ENCODE data around the gene RIMS4. TPM values are rescaled to one million over a fixed set of nuclear protein-coding genes. Genes with fewer than 3 reads are reported as not detected.

Gene RIMS4
- total RNA-seq, 1 donor = 0.36 TPM

GRCh38 chr20:44771172-44771535 lies 39.2 kb downstream of the RIMS4 start:
- Histone ChIP-seq H3K4me2 (ENCODE audit: insufficient read depth, low read length) (no peak overlapping the region), H4K20me1 (ENCODE audit: insufficient read depth, low read length) (no peaks in the 10 kb centered on the region), H3K4me1 (ENCODE audit: insufficient read depth, low read length) (no peaks in the 10 kb centered on the region), H3K27me3 (ENCODE audit: insufficient read depth, low read length) (peaks cover 28% of the 10 kb centered on the region), H2AFZ (ENCODE audit: low read length) (no peak overlapping the region), H3K9me3 (ENCODE audit: low read depth, low read length) (no peaks in the 10 kb centered on the region), H3K4me3 (ENCODE audit: insufficient read depth, low read length) (no peak overlapping the region), H3K79me2 (ENCODE audit: insufficient read depth, low read length) (no peaks in the 10 kb centered on the region), H3K27ac (ENCODE audit: low read depth, low read length) (no peak overlapping the region), H3K36me3 (ENCODE audit: insufficient read depth, low read length) (no peaks in the 10 kb centered on the region)
- DNase-seq (ENCODE audit: insufficient read length, low spot score, missing footprints) = no peak
- TF ChIP-seq, protein P1, sequence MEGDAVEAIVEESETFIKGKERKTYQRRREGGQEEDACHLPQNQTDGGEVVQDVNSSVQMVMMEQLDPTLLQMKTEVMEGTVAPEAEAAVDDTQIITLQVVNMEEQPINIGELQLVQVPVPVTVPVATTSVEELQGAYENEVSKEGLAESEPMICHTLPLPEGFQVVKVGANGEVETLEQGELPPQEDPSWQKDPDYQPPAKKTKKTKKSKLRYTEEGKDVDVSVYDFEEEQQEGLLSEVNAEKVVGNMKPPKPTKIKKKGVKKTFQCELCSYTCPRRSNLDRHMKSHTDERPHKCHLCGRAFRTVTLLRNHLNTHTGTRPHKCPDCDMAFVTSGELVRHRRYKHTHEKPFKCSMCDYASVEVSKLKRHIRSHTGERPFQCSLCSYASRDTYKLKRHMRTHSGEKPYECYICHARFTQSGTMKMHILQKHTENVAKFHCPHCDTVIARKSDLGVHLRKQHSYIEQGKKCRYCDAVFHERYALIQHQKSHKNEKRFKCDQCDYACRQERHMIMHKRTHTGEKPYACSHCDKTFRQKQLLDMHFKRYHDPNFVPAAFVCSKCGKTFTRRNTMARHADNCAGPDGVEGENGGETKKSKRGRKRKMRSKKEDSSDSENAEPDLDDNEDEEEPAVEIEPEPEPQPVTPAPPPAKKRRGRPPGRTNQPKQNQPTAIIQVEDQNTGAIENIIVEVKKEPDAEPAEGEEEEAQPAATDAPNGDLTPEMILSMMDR (IDR thresholded peaks at IDR 0.05; ENCODE audit: extremely low read depth, low read depth, low read length) = no peak

GRCh38 chr20:44770484-44771171 lies 39.7 kb downstream of the RIMS4 start:
- no peak overlapping the region for H3K4me3 ChIP-seq (ENCODE audit: insufficient read depth, low read length)
- no peaks in the 10 kb centered on the region for H3K36me3 ChIP-seq (ENCODE audit: insufficient read depth, low read length)
- no peak overlapping the region for H2AFZ ChIP-seq (ENCODE audit: low read length)
- no peaks in the 10 kb centered on the region for H4K20me1 ChIP-seq (ENCODE audit: insufficient read depth, low read length)
- TF ChIP-seq, protein P1 (IDR thresholded peaks at IDR 0.05; ENCODE audit: extremely low read depth, low read depth, low read length) = no peak
- no peaks in the 10 kb centered on the region for H3K79me2 ChIP-seq (ENCODE audit: insufficient read depth, low read length)
- H3K4me1 ChIP-seq (ENCODE audit: insufficient read depth, low read length) = no peaks in the 10 kb centered on the region
- no peaks in the 10 kb centered on the region for H3K9me3 ChIP-seq (ENCODE audit: low read depth, low read length)
- H3K27ac ChIP-seq (ENCODE audit: low read depth, low read length) = no peak overlapping the region
- no peak for DNase-seq (ENCODE audit: insufficient read length, low spot score, missing footprints)
- peaks cover 28% of the 10 kb centered on the region for H3K27me3 ChIP-seq (ENCODE audit: insufficient read depth, low read length)
- no peak overlapping the region for H3K4me2 ChIP-seq (ENCODE audit: insufficient read depth, low read length)

DNA sequence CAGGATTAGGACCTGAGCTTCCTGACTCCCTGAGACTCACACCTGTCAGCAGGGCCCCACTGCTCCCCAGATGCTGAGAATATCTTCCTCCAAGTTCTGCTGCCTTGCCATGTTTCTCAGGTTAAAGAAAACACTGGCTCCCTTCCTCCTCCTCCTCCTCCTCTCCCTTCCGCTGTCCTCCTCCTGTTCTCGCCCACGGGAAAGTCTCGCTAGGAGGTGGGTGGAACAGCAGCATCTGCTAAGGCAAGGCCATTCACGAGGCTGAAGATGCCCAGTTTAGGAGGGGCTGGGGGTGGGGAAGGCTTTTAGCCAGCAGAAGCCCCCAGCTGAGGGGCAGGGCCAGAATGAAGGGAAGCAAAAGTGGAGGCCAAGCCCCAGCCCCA lies 40.9 kb downstream of the RIMS4 start:
- Histone ChIP-seq H3K4me1 (ENCODE audit: insufficient read depth, low read length) (no peaks in the 10 kb centered on the region), H3K27me3 (ENCODE audit: insufficient read depth, low read length) (peaks cover 34% of the 10 kb centered on the region), H4K20me1 (ENCODE audit: insufficient read depth, low read length) (no peaks in the 10 kb centered on the region), H3K4me2 (ENCODE audit: insufficient read depth, low read length) (no peak overlapping the region), H3K79me2 (ENCODE audit: insufficient read depth, low read length) (no peaks in the 10 kb centered on the region), H3K36me3 (ENCODE audit: insufficient read depth, low read length) (no peaks in the 10 kb centered on the region), H3K9me3 (ENCODE audit: low read depth, low read length) (no peaks in the 10 kb centered on the region), H2AFZ (ENCODE audit: low read length) (no peak overlapping the region), H3K27ac (ENCODE audit: low read depth, low read length) (no peak overlapping the region), H3K4me3 (ENCODE audit: insufficient read depth, low read length) (no peak overlapping the region)
- no peak for DNase-seq (ENCODE audit: insufficient read length, low spot score, missing footprints)
- TF ChIP-seq, protein P1 (IDR thresholded peaks at IDR 0.05; ENCODE audit: extremely low read depth, low read depth, low read length) = no peak

GRCh38 chr20:44768854-44769480 lies 41.4 kb downstream of the RIMS4 start:
- no peaks in the 10 kb centered on the region for H4K20me1 ChIP-seq (ENCODE audit: insufficient read depth, low read length)
- H3K4me3 ChIP-seq (ENCODE audit: insufficient read depth, low read length) = no peak overlapping the region
- no peak overlapping the region for H3K4me2 ChIP-seq (ENCODE audit: insufficient read depth, low read length)
- no peaks in the 10 kb centered on the region for H3K4me1 ChIP-seq (ENCODE audit: insufficient read depth, low read length)
- H3K79me2 ChIP-seq (ENCODE audit: insufficient read depth, low read length) = no peaks in the 10 kb centered on the region
- no peak overlapping the region for H3K27ac ChIP-seq (ENCODE audit: low read depth, low read length)
- no peaks in the 10 kb centered on the region for H3K9me3 ChIP-seq (ENCODE audit: low read depth, low read length)
- peaks cover 36% of the 10 kb centered on the region for H3K27me3 ChIP-seq (ENCODE audit: insufficient read depth, low read length)
- DNase-seq (ENCODE audit: insufficient read length, low spot score, missing footprints) = no peak
- H2AFZ ChIP-seq (ENCODE audit: low read length) = no peak overlapping the region
- TF ChIP-seq, protein P1 (IDR thresholded peaks at IDR 0.05; ENCODE audit: extremely low read depth, low read depth, low read length) = no peak
- no peaks in the 10 kb centered on the region for H3K36me3 ChIP-seq (ENCODE audit: insufficient read depth, low read length)

All from osteoblast (primary cell).